Testis (tissue), 2 donors: ENCODE measurements around the gene WIPF1.

Experiments
- POLR2A ChIP-seq: fragments of 450-650 bp; IDR thresholded peaks from one replicate; pipeline ENCODE4 v1.6.1; 2017; ENCODE audit warnings: antibody characterized with exemption, mild to moderate bottlenecking, moderate library complexity
- TF ChIP-seq, protein P1 (sequence below), 3 experiments: fragments of 450-650 bp in 2 of 3; fragments of 200-600 bp in 1 of 3; sonication (generic) in 1 of 3; IDR thresholded peaks; one replicate each; pipeline ENCODE4 v1.5.1; 2016 to 2019; ENCODE audit warnings: antibody characterized with exemption in 3 of 3, mild to moderate bottlenecking in 2 of 3, moderate library complexity in 1 of 3

GRCh38 chr2:174605687-174606086, 8.1 kb upstream of the WIPF1 start:
- TF ChIP-seq, protein P1, sequence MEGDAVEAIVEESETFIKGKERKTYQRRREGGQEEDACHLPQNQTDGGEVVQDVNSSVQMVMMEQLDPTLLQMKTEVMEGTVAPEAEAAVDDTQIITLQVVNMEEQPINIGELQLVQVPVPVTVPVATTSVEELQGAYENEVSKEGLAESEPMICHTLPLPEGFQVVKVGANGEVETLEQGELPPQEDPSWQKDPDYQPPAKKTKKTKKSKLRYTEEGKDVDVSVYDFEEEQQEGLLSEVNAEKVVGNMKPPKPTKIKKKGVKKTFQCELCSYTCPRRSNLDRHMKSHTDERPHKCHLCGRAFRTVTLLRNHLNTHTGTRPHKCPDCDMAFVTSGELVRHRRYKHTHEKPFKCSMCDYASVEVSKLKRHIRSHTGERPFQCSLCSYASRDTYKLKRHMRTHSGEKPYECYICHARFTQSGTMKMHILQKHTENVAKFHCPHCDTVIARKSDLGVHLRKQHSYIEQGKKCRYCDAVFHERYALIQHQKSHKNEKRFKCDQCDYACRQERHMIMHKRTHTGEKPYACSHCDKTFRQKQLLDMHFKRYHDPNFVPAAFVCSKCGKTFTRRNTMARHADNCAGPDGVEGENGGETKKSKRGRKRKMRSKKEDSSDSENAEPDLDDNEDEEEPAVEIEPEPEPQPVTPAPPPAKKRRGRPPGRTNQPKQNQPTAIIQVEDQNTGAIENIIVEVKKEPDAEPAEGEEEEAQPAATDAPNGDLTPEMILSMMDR (IDR thresholded peaks at IDR 0.05), result peak in 1 of 3 experiments; percentile 28
- no peak for TF ChIP-seq POLR2A
